IMR-90 (cell line): Measurements from ENCODE around the gene RPH3AL. TPM values are rescaled to one million over a fixed set of nuclear protein-coding genes. Genes with fewer than 3 reads are reported as not detected.

Experiments
- ATAC-seq: fragments of 200-7000 bp; cut with Tn5 transposase; 2 replicates; pipeline ENCODE4 v1.9.1; 2020; ENCODE audit warnings: low read depth, mild to moderate bottlenecking, moderate library complexity
- BruUV-seq: library from RNA; stranded (reverse); fragments of 400-500 nt; replicated peaks from 2 replicates; lab custom pipeline; 2021; lab: Mats Ljungman, UMichigan
- CTCF ChIA-PET: fragments of 300-600 bp; formaldehyde crosslinking; extraction: SDS; loops from one replicate; lab custom pipeline; 2021; ENCODE audit warnings: antibody characterized with exemption; lab: Yijun Ruan, JAX
- POLR2A ChIA-PET: fragments of 300-600 bp; sonication (Branson Sonifier 250); formaldehyde crosslinking; loops from one replicate; lab custom pipeline; 2022; ENCODE audit warnings: antibody characterized with exemption; ENCODE audit not compliant: unreplicated experiment; lab: Charles Lee
- DNase-seq: peaks from one replicate; pipeline ENCODE4 v3.0.0; 2013
- H2AFZ ChIP-seq: replicated peaks from 2 replicates; pipeline ENCODE3; 2013; ENCODE audit warnings: low read length, mild to moderate bottlenecking; ENCODE audit not compliant: poor library complexity
- H2AK5ac ChIP-seq: 2 replicates; pipeline ENCODE4 v1.6.1; 2013; ENCODE audit warnings: low read depth, low read length, inconsistent platforms
- H2AK9ac ChIP-seq: replicated peaks from 2 replicates; pipeline ENCODE3; 2013; ENCODE audit warnings: mild to moderate bottlenecking, low read depth, low read length, moderate library complexity; ENCODE audit not compliant: poor library complexity
- H2BK120ac ChIP-seq: 2 replicates; pipeline ENCODE4 v1.6.1; 2013; ENCODE audit warnings: low read depth, low read length, inconsistent platforms
- H2BK15ac ChIP-seq: 3 replicates; pipeline ENCODE4 v1.6.1; 2013; ENCODE audit warnings: low read depth, low read length, inconsistent platforms
- H2BK20ac ChIP-seq: 2 replicates; pipeline ENCODE4 v1.6.1; 2013; ENCODE audit warnings: low read depth, mild to moderate bottlenecking, inconsistent platforms, low read length, moderate library complexity
- H2BK5ac ChIP-seq: 2 replicates; pipeline ENCODE4 v1.6.1; 2013; ENCODE audit warnings: mild to moderate bottlenecking, low read depth, low read length, inconsistent platforms; ENCODE audit not compliant: poor library complexity, severe bottlenecking
- H3K14ac ChIP-seq: replicated peaks from 2 replicates; pipeline ENCODE4 v1.6.1; 2013; ENCODE audit warnings: low read depth, low read length, inconsistent platforms
- H3K18ac ChIP-seq: 2 replicates; pipeline ENCODE4 v1.6.1; 2013; ENCODE audit warnings: low read depth, low read length, control low read depth
- H3K23ac ChIP-seq: 2 replicates; pipeline ENCODE4 v1.6.1; 2013; ENCODE audit warnings: low read depth, low read length, inconsistent platforms
- H3K27ac ChIP-seq: 2 replicates; pipeline ENCODE4 v1.5.1; 2013; ENCODE audit warnings: mild to moderate bottlenecking, control low read depth, low read length; ENCODE audit not compliant: insufficient read depth
- H3K27me3 ChIP-seq: 2 replicates; pipeline ENCODE4 v1.6.1; 2013; ENCODE audit warnings: low read length; ENCODE audit not compliant: control insufficient read depth, insufficient read depth
- H3K36me3 ChIP-seq: 2 replicates; pipeline ENCODE4 v1.6.1; 2013; ENCODE audit warnings: low read length, mixed read lengths; ENCODE audit not compliant: control insufficient read depth, insufficient read depth
- H3K4ac ChIP-seq: 2 replicates; pipeline ENCODE4 v1.6.1; 2013; ENCODE audit warnings: low read depth, low read length, inconsistent platforms
- H3K4me1 ChIP-seq: 2 replicates; pipeline ENCODE4 v1.6.1; 2013; ENCODE audit warnings: low read length, mixed read lengths; ENCODE audit not compliant: control insufficient read depth, insufficient read depth
- H3K4me2 ChIP-seq: 2 replicates; pipeline ENCODE4 v1.6.1; 2013; ENCODE audit warnings: low read depth, mild to moderate bottlenecking, control low read depth, low read length, moderate library complexity
- H3K4me3 ChIP-seq: 2 replicates; pipeline ENCODE4 v1.5.1; 2013; ENCODE audit warnings: low read depth, mild to moderate bottlenecking, control low read depth, low read length, moderate library complexity; ENCODE audit not compliant: insufficient read depth
- H3K56ac ChIP-seq: 2 replicates; pipeline ENCODE4 v1.6.1; 2013; ENCODE audit warnings: low read length, inconsistent platforms; ENCODE audit not compliant: insufficient read depth; ENCODE audit errors: extremely low read depth
- H3K79me1 ChIP-seq, 2 experiments: 2 replicates each; pipeline ENCODE4 v1.6.1; 2013; ENCODE audit warnings: low read length in 2 of 2, inconsistent platforms in 1 of 2, low read depth in 1 of 2
- H3K9ac ChIP-seq: 2 replicates; pipeline ENCODE4 v1.6.1; 2013; ENCODE audit warnings: low read depth, low read length, control low read depth
- H3K9me1 ChIP-seq: 2 replicates; pipeline ENCODE4 v1.6.1; 2013; ENCODE audit warnings: low read length, inconsistent platforms; ENCODE audit not compliant: insufficient read depth
- H3K9me3 ChIP-seq: 2 replicates; pipeline ENCODE4 v1.6.1; 2013; ENCODE audit warnings: low read length; ENCODE audit not compliant: control insufficient read depth, insufficient read depth
- H4K20me1 ChIP-seq: 2 replicates; pipeline ENCODE4 v1.6.1; 2013; ENCODE audit warnings: low read length, inconsistent platforms; ENCODE audit not compliant: insufficient read depth
- H4K5ac ChIP-seq: 2 replicates; pipeline ENCODE4 v1.6.1; 2013; ENCODE audit warnings: mild to moderate bottlenecking, low read depth, low read length, control low read depth
- H4K8ac ChIP-seq, 2 experiments: 2 replicates each; pipeline ENCODE4 v1.6.1; 2013; ENCODE audit warnings: low read depth in 2 of 2, low read length in 2 of 2, control low read depth in 1 of 2, inconsistent platforms in 1 of 2
- H4K91ac ChIP-seq: 2 replicates; pipeline ENCODE4 v1.6.1; 2013; ENCODE audit warnings: low read depth, low read length, inconsistent platforms; ENCODE audit not compliant: insufficient read depth
- BHLHE40 ChIP-seq: fragments of 150-350 bp; IDR thresholded peaks from 2 replicates; pipeline ENCODE4 v1.6.1; 2016; ENCODE audit warnings: mild to moderate bottlenecking, low read depth, low read length
- CEBPB ChIP-seq: IDR thresholded peaks from 2 replicates; pipeline ENCODE4 v1.6.1; 2012; ENCODE audit warnings: low read depth, low read length, improper control_type of control experiment
- MAFK ChIP-seq: IDR thresholded peaks from 2 replicates; pipeline ENCODE4 v1.6.1; 2012; ENCODE audit warnings: low read depth, low read length, improper control_type of control experiment
- MAZ ChIP-seq: IDR thresholded peaks from 2 replicates; pipeline ENCODE4 v1.6.1; 2012; ENCODE audit warnings: low read depth, mild to moderate bottlenecking, low read length, improper control_type of control experiment, moderate library complexity, borderline replicate concordance
- MXI1 ChIP-seq: IDR thresholded peaks from 2 replicates; pipeline ENCODE4 v1.6.1; 2012; ENCODE audit warnings: low read depth, mild to moderate bottlenecking, low read length, moderate library complexity, borderline replicate concordance
- NFE2L2 ChIP-seq: fragments of 150-350 bp; IDR thresholded peaks from 2 replicates; pipeline ENCODE4 v1.6.1; 2016; ENCODE audit warnings: low read depth, mild to moderate bottlenecking, low read length
- RAD21 ChIP-seq: IDR thresholded peaks from 2 replicates; pipeline ENCODE4 v1.6.1; 2012; ENCODE audit warnings: low read length, improper control_type of control experiment
- RCOR1 ChIP-seq: IDR thresholded peaks from 2 replicates; pipeline ENCODE4 v1.6.1; 2012; ENCODE audit warnings: mild to moderate bottlenecking, low read length, improper control_type of control experiment; ENCODE audit not compliant: insufficient replicate concordance
- RFX5 ChIP-seq: IDR thresholded peaks from 2 replicates; pipeline ENCODE4 v1.8.0; 2012; ENCODE audit warnings: low read depth, mild to moderate bottlenecking, low read length, moderate library complexity
- SMC3 ChIP-seq: fragments of 150-350 bp; IDR thresholded peaks from 2 replicates; pipeline ENCODE4 v1.6.1; 2016; ENCODE audit warnings: low read depth, mild to moderate bottlenecking, antibody characterized with exemption, low read length, moderate library complexity
- WGBS, 2 experiments: methylation state at CpG; one replicate each; pipeline versions ENCODE4 v1.1.5 to v1.1.7; 2013; ENCODE audit warnings: missing lambda C conversion rate in 2 of 2; ENCODE audit not compliant: insufficient read length in 1 of 2; ENCODE audit errors: extremely low coverage in 2 of 2; 5-methylcytosine and 5-hydroxymethylcytosine counted together
- dilution Hi-C: fragments of 300-500 bp; cut with HindIII; formaldehyde crosslinking; loops from one replicate; pipeline ENCODE4 v1.14.3; 2018; ENCODE audit warnings: low sequenced_read_pairs; ENCODE audit not compliant: unreplicated experiment
- in situ Hi-C: fragments of 300-500 bp; cut with MboI; formaldehyde crosslinking; loops from 3 replicates; pipeline ENCODE4 v1.14.3; 2019; ENCODE audit warnings: low sequenced_read_pairs, inconsistent platforms, mixed read lengths
- intact Hi-C: fragments of 100-400 bp; cut with micrococcal nuclease; formaldehyde crosslinking; loops from 2 replicates; pipeline ENCODE4 v1.10.0; 2022
- polyA plus RNA-seq, 3 experiments: library from polyadenylated mRNA; depleted of rRNA; stranded (reverse); fragments of >200 nt; gene quantifications; 2 replicates each; pipeline ENCODE4 v1.2.3, GENCODE V29; 2012; ENCODE audit warnings: low replicate concordance in 1 of 3
- total RNA-seq: library from RNA; depleted of rRNA; stranded (reverse); fragments of >200 nt; gene quantifications from 2 replicates; pipeline ENCODE4 v1.2.3, GENCODE V29; 2012

The RPH3AL gene
- total and polyA plus RNA-seq, 2 of the 4 experiments (the other 2 are of a cell fraction), result 1.8 to 2.5 TPM

- Histone ChIP-seq H3K4me1 (no peaks in the 10 kb centered on the region; the same call in 1 of the 2 replicates), H4K5ac (no peak overlapping the region), H2BK20ac (no peak overlapping the region), H3K18ac (no peak overlapping the region), H3K36me3 (no peaks in the 10 kb centered on the region), H4K20me1 (no peaks in the 10 kb centered on the region), H3K9me3 (no peaks in the 10 kb centered on the region), H3K23ac (no peak overlapping the region), H3K14ac (no peak overlapping the region), H3K9me1 (no peaks in the 10 kb centered on the region), H4K91ac (no peak overlapping the region), H3K79me1 (no peaks in the 10 kb centered on the region), H2BK120ac (no peak overlapping the region), H3K27ac (no peak overlapping the region), H2BK5ac (no peak overlapping the region), H2AK5ac (no peak overlapping the region), H3K56ac (no peak overlapping the region), H3K27me3 (peaks cover 6% of the 10 kb centered on the region; the same call in 1 of the 2 replicates), H2BK15ac (no peak overlapping the region), H3K4me2 (no peak overlapping the region), H3K9ac (no peak overlapping the region), H3K4me3 (no peak overlapping the region), H2AFZ (peak overlapping the region; percentile 41), H3K4ac (no peak overlapping the region), H4K8ac (no peak overlapping the region), H2AK9ac (no peak overlapping the region)
- in situ Hi-C loops, result no loop called here
- BruUV-seq, result no TSS peak
- peak; percentile 1 for DNase-seq
- 32% methylated on average over 3 of the region's 8 CpGs; no CpG with 5 or more reads in 1 of the 2 experiments for WGBS, 2 experiments
- TF ChIP-seq BHLHE40, result no peak
- TF ChIP-seq MAFK, result no peak
- TF ChIP-seq RCOR1, result no peak
- TF ChIP-seq RFX5, result no peak
- TF ChIP-seq RAD21, result no peak
- TF ChIP-seq NFE2L2, result no peak
- TF ChIP-seq MAZ, result no peak
- no peak for TF ChIP-seq CEBPB
- no peak for TF ChIP-seq MXI1
- TF ChIP-seq SMC3, result no peak
- intact Hi-C loops, result no loop called here
- ATAC-seq, result no peak
- POLR2A ChIA-PET, result no interaction called here
- CTCF ChIA-PET, result no interaction called here
- dilution Hi-C loops, result no loop called here
These were observed 123.5 kb downstream of the RPH3AL start for GRCh38 chr17:228951-229708.
